Measurements from ENCODE around the gene CHST6. TPM values are rescaled to one million over a fixed set of nuclear protein-coding genes. Genes with fewer than 3 reads are reported as not detected.

Gene CHST6
- total and polyA plus RNA-seq, 4 donors: 2.2 to 8.5 (median 4.4) TPM

DNA sequence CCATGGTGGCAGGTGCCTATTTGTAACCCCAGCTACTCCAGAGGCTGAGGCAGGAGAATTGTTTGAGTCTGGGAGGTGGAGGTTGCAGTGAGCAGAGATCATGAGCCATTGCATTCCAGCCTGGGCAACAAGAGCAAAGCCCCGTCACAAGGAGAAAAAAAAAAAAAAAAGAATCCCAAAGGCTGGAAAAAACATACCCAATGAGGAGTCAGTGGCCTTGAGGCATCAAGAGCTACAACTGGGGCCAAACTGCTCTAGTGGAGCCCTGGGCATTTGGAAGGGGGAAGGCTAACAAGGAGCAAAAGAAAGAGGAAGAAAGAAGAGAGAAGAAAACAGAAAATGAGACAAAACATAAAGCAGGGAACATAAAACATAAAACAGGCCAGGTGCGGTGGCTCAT lies 6.9 kb downstream of the CHST6 start:
- ATAC-seq (ENCODE audit: insufficient read depth, low FRiP score): no peak
- Histone ChIP-seq H3K27ac (ENCODE audit: low read depth in 1 of 2, low read length in 1 of 2) (no peak overlapping the region), H3K4me1 (ENCODE audit: control insufficient read depth in 5 of 5, insufficient read depth in 5 of 5, low read length in 5 of 5) (no peaks in the 10 kb centered on the region), H3K36me3 (ENCODE audit: control insufficient read depth in 4 of 4, insufficient read depth in 4 of 4, low read length in 4 of 4) (no peaks in the 10 kb centered on the region), H3K27me3 (ENCODE audit: control insufficient read depth in 3 of 3, insufficient read depth in 3 of 3, low read length in 2 of 3) (peaks cover 0 to 2% (median 0%) of the 10 kb centered on the region in 3 donors), H3K4me3 (no peak overlapping the region), H3K9me3 (ENCODE audit: control insufficient read depth in 4 of 4, insufficient read depth in 3 of 4, low read length in 3 of 4) (no peaks in the 10 kb centered on the region), H3K9ac (ENCODE audit: insufficient read depth in 1 of 2, low read length in 2 of 2) (no peak overlapping the region)
- WGBS, 2 donors: 90 to 95% methylated on average over 2 of the region's 2 CpGs
- no peak for DNase-seq
- TF ChIP-seq, protein P1, sequence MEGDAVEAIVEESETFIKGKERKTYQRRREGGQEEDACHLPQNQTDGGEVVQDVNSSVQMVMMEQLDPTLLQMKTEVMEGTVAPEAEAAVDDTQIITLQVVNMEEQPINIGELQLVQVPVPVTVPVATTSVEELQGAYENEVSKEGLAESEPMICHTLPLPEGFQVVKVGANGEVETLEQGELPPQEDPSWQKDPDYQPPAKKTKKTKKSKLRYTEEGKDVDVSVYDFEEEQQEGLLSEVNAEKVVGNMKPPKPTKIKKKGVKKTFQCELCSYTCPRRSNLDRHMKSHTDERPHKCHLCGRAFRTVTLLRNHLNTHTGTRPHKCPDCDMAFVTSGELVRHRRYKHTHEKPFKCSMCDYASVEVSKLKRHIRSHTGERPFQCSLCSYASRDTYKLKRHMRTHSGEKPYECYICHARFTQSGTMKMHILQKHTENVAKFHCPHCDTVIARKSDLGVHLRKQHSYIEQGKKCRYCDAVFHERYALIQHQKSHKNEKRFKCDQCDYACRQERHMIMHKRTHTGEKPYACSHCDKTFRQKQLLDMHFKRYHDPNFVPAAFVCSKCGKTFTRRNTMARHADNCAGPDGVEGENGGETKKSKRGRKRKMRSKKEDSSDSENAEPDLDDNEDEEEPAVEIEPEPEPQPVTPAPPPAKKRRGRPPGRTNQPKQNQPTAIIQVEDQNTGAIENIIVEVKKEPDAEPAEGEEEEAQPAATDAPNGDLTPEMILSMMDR (IDR thresholded peaks at IDR 0.05; ENCODE audit: control extremely low read depth, extremely low read depth): no peak

DNA sequence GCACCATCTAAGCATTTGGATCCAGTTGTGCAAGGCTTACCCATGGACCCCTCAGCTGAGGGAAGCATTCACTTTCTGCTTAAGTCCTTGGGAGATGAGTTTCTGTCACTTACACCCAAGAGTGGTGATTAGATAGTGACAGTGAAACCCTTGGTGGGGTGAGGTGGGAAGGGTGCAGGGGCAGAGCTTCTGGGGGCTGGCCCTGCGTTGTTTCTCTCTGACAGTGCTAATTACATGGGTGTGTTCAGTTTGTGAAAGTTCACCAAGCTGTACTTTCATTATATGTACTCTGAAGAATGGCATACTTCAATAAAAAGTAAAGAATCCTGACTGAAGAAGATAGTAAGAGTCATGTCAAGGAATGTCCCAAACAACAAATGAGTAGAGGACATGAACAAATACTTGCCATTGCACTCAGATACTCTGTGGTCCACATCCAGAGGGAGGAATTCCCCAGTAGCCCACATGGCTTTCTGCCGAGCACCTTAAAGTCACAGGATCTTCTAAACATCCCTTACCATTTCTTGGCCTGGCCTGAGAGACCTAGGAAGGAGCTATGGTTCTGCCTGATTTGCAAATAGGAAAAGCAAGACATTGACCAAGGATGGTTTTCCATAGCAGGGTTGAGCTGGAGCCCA lies 8.4 kb downstream of the CHST6 start:
- H3K9me3 ChIP-seq (ENCODE audit: control insufficient read depth in 4 of 4, insufficient read depth in 3 of 4, low read length in 3 of 4): no peaks in the 10 kb centered on the region
- ATAC-seq (ENCODE audit: insufficient read depth, low FRiP score) (no peak), DNase-seq (no peak)
- H3K27ac ChIP-seq (ENCODE audit: low read depth in 1 of 2, low read length in 1 of 2): no peak overlapping the region
- TF ChIP-seq, protein P1 (IDR thresholded peaks at IDR 0.05; ENCODE audit: control extremely low read depth, extremely low read depth): no peak
- no peak overlapping the region for H3K4me3 ChIP-seq
- WGBS, 2 donors: 86 to 92% methylated on average over 2 of the region's 2 CpGs
- no peaks in the 10 kb centered on the region for H3K27me3 ChIP-seq (ENCODE audit: control insufficient read depth in 3 of 3, insufficient read depth in 3 of 3, low read length in 2 of 3)
- no peaks in the 10 kb centered on the region for H3K36me3 ChIP-seq (ENCODE audit: control insufficient read depth in 4 of 4, insufficient read depth in 4 of 4, low read length in 4 of 4)
- no peaks in the 10 kb centered on the region for H3K4me1 ChIP-seq (ENCODE audit: control insufficient read depth in 5 of 5, insufficient read depth in 5 of 5, low read length in 5 of 5)
- no peak overlapping the region for H3K9ac ChIP-seq (ENCODE audit: insufficient read depth in 1 of 2, low read length in 2 of 2)

DNA sequence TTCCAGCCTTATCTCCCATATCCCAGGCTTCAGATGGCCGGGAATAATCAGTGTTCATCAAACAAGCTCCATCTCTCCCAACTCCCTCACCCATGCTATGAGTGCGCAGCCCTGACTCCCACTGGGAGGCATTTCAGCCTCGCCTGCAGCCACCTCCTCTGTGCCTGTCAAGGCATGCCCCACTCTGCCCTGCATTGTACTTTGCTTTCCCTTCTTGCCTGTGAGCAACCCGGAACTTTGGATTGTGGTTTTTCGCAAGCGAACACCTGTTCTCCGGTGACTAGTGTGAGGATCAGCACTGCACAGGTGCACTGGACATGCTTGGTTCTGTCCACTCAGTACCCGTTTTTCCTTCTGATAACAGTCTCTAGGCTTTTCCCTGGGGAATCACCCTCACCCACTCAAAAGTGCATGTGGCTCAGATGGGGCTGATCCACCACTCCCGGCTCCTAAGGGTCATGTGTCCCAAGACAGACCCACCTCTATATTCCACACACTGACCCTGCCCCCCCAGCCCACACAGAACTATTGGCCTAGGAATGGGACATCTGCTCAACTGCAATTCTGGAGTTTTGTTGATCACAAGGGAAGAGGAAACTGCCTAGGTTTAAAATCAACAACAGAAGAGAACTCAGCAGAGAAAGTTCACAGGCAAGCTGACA lies 9.1 kb downstream of the CHST6 start:
- ATAC-seq (ENCODE audit: insufficient read depth, low FRiP score) (no peak), DNase-seq (no peak)
- Histone ChIP-seq H3K36me3 (ENCODE audit: control insufficient read depth in 4 of 4, insufficient read depth in 4 of 4, low read length in 4 of 4) (no peaks in the 10 kb centered on the region), H3K27ac (ENCODE audit: low read depth in 1 of 2, low read length in 1 of 2) (no peak overlapping the region), H3K9ac (ENCODE audit: insufficient read depth in 1 of 2, low read length in 2 of 2) (no peak overlapping the region), H3K9me3 (ENCODE audit: control insufficient read depth in 4 of 4, insufficient read depth in 3 of 4, low read length in 3 of 4) (no peaks in the 10 kb centered on the region), H3K27me3 (ENCODE audit: control insufficient read depth in 3 of 3, insufficient read depth in 3 of 3, low read length in 2 of 3) (no peaks in the 10 kb centered on the region), H3K4me3 (no peak overlapping the region), H3K4me1 (ENCODE audit: control insufficient read depth in 5 of 5, insufficient read depth in 5 of 5, low read length in 5 of 5) (no peaks in the 10 kb centered on the region)
- WGBS, 2 donors: 85 to 91% methylated on average over 9 of the region's 9 CpGs
- TF ChIP-seq, protein P1 (IDR thresholded peaks at IDR 0.05; ENCODE audit: control extremely low read depth, extremely low read depth): no peak

Data from lung (tissue), 12 donors.